OCI-LY3 (cell line): Measurements from ENCODE around the gene ANKRD39.

Experiments
- EZH2phosphoT487 ChIP-seq: fragments of 200-600 bp; shearing (Covaris generic); IDR thresholded peaks from 2 replicates; pipeline ENCODE4 v1.6.1; 2018; ENCODE audit warnings: antibody characterized with exemption, mixed run types, low read depth
- TF ChIP-seq, protein P1 (sequence below): fragments of 200-600, 300-600 bp; sonication (generic); IDR thresholded peaks from 2 replicates; pipeline ENCODE4 v1.5.1; 2014; ENCODE audit warnings: antibody characterized with exemption, low read length, low read depth

DNA sequence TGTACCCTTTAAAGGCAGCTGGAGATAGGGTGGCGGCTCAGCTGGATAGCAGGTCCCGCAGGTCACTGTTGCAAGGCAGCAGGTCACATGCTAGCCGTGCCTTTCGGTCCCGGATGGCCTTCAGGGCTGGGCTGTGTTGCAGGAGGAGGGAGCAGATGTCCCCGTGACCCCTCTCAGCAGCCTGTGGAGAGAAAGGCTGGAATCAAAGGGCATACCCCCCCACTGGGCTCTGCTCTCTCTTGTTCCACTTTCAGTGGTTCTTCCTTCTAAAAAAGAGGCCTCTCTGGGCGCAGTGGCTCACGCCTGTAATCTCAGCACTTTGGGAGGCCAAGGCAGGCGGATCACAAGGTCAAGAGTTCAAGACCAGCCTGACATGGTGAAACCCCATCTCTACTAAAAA lies 9.6 kb downstream of the ANKRD39 start:
- TF ChIP-seq, protein P1, sequence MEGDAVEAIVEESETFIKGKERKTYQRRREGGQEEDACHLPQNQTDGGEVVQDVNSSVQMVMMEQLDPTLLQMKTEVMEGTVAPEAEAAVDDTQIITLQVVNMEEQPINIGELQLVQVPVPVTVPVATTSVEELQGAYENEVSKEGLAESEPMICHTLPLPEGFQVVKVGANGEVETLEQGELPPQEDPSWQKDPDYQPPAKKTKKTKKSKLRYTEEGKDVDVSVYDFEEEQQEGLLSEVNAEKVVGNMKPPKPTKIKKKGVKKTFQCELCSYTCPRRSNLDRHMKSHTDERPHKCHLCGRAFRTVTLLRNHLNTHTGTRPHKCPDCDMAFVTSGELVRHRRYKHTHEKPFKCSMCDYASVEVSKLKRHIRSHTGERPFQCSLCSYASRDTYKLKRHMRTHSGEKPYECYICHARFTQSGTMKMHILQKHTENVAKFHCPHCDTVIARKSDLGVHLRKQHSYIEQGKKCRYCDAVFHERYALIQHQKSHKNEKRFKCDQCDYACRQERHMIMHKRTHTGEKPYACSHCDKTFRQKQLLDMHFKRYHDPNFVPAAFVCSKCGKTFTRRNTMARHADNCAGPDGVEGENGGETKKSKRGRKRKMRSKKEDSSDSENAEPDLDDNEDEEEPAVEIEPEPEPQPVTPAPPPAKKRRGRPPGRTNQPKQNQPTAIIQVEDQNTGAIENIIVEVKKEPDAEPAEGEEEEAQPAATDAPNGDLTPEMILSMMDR, result no peak
- TF ChIP-seq EZH2phosphoT487, result no peak
